Fibroblast of skin of abdomen (primary cell): ENCODE results near the gene ADAMTS17. TPM values are rescaled to one million over a fixed set of nuclear protein-coding genes. Genes with fewer than 3 reads are reported as not detected.

ENCODE experiments used
- DNase-seq: peaks from one replicate; pipeline ENCODE4 v3.0.0-alpha.2; 2013
- polyA plus RNA-seq, 2 experiments: library from polyadenylated mRNA; unstranded; fragments of 120-200 nt; gene quantifications; one replicate each; pipeline ENCODE4 v1.2.1, GENCODE V29; 2013; ENCODE audit not compliant: insufficient read length in 2 of 2

The ADAMTS17 gene, protein sequence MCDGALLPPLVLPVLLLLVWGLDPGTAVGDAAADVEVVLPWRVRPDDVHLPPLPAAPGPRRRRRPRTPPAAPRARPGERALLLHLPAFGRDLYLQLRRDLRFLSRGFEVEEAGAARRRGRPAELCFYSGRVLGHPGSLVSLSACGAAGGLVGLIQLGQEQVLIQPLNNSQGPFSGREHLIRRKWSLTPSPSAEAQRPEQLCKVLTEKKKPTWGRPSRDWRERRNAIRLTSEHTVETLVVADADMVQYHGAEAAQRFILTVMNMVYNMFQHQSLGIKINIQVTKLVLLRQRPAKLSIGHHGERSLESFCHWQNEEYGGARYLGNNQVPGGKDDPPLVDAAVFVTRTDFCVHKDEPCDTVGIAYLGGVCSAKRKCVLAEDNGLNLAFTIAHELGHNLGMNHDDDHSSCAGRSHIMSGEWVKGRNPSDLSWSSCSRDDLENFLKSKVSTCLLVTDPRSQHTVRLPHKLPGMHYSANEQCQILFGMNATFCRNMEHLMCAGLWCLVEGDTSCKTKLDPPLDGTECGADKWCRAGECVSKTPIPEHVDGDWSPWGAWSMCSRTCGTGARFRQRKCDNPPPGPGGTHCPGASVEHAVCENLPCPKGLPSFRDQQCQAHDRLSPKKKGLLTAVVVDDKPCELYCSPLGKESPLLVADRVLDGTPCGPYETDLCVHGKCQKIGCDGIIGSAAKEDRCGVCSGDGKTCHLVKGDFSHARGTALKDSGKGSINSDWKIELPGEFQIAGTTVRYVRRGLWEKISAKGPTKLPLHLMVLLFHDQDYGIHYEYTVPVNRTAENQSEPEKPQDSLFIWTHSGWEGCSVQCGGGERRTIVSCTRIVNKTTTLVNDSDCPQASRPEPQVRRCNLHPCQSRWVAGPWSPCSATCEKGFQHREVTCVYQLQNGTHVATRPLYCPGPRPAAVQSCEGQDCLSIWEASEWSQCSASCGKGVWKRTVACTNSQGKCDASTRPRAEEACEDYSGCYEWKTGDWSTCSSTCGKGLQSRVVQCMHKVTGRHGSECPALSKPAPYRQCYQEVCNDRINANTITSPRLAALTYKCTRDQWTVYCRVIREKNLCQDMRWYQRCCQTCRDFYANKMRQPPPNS
- 0.17 TPM for polyA plus RNA-seq (2013, experiment 1 of 2; ENCODE audit: insufficient read length)
- polyA plus RNA-seq (2013, experiment 2 of 2; ENCODE audit: insufficient read length), result 0.29 TPM

DNA sequence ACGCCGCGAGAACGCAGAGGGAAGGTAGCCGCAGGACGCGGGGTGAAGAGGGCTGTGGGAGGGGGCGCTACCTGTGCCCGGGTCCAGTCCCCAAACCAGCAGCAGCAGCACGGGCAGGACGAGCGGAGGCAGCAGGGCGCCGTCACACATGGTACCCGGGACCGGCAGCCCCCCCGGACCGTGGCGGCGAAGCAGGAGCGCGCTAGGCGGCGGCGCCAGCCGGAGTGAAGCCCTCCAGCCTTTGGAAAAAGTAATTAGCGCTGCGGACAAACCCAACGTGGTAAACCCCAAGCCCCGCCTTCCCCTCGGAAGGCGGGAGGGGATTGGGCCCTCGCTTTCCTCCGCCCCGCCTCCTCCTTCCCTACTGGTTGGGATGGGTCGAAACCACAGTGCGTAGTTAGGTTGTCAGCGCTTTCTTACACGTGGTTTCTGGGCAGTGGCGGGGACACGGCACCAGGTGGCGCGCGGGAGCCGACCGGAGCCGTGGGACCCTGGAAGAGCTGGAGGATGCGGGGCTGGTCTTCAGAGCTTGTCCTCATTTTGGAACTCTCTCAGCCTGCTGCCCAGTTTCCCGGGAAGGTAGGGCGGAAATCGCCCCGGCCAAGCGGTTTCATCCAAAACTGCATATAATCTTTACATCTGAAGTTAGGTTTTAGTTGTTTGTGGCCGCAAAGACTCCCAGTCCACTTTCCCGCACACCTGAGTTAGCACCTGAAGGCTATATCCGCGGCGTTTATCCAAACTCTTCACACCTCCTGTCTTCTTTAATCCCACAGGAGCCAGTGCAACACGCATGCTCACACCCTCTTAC lies at the start of gene ADAMTS17:
ADAMTS17 (minus strand) TSS at position 226 of the 811 bp plus-strand sequence; CDS start at position 150, 76 bp downstream.
- DNase-seq, result peak; percentile 89

- no peak for DNase-seq
Observed at GRCh38 chr15:100385300-100386050, 43.7 kb upstream of the ADAMTS17 start.

DNA sequence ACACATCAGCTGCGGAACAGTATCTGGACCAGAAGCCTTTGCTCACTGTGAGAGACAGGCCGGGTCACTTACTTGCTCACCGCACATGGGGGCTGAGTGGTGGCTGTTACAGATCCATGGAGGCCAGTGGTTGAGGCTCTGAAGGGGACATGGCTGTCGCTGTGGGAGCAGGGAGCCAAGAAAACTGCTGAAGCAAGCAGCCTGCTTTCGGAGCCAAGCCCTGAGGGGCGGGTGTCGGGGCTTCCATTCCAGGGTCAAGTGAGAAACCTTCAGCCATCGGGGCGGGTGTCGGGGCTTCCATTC lies 42.3 kb upstream of the ADAMTS17 start:
- no peak for DNase-seq

DNA sequence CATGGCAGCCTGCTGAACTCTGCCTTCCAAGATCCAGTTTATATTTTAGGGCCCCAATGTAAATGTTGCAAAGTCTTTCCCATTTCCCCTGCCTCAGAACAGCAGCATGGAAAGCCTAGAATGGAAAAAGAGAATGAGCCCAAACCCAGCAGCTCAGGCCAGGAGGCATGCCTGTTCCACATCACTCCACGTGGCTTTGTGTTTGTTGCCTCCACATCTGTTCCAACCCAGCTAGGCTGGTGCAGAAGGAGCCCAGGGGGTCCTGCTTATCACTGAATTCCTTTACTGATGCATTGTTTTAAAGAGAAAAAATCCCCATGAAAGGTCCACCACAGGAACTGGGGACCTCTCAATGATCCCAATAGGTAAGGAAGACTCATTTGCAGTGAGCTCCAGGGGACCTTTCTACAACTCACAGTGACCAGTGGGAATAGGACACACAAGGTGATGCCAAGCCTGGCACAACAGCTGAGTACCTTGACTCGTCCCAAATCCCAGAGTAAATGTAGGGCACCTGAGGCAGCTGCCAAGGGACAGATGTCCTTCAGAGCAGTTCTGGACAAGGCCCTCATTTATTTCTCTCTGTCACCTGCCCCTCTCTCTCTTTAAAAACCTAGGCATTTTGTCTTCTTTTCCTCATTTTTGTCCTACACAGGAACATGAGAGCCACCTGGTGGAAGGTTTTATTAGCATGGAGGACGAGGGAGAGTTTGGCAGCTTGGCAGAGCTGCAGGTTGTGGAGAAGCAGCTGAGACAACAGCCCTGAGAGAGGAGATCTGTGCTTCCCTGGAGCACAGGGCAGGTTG lies 41.7 kb upstream of the ADAMTS17 start:
- DNase-seq, result no peak

DNA sequence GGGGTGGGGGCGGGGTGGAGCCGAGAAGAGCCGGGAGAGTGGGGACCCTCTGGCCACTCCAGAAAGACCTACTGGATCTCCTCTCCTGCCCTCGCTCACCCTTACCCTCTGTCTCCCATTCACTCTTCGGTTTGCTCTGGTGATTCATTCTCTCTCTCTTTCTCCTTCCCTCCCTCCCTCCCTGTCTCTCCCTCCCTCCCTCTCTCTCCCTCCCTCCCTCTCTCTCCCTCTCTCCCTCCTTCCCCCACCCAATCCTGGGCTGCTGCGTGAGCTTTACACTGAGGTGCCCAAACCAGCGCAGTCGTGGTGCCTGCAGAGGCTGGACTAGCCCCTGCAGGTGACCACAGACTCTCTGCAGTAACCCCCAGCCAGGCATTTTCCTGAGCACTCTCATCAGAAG lies 32.2 kb upstream of the ADAMTS17 start:
- DNase-seq, result no peak

GRCh38 chr15:100373120-100373896 lies 31.5 kb upstream of the ADAMTS17 start:
- no peak for DNase-seq

DNA sequence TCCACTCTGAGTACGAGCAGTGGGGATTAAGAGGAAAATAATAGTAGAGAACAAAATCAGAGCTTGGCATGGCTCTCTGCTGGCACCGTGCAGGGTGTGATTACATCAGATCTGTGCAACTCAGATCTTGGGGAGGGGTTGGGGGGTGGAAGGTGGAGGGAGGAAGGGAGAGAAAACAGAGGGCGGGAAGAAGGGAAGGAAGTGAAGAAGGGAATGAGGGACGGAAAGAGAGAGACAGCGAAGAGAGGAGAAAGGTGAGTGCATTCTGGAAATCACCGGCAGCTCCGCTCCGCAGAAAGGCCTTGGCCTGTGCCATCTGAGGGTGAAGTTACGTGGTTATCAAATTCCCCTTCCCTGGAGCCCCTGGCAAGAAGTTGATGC lies 31.0 kb upstream of the ADAMTS17 start:
- no peak for DNase-seq

DNA sequence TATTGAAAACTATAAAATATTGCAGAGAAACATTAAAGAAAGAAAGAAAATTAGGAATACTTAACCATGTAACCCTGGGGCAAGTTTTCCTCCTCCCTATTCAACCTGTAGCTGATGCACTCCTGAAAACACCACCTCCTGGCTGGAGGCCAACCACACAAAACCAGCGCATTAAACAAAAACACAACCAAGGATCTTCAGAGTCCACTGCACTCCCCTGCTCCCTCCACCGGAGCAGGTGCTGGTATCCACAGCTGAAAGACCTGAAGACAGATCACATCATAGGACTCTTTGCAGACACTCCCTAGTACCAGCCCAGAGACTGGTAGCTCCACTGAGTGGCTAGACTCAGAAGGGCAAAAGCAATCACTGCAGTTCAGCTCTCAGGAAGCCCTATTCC lies 13.6 kb upstream of the ADAMTS17 start:
- no peak for DNase-seq

DNA sequence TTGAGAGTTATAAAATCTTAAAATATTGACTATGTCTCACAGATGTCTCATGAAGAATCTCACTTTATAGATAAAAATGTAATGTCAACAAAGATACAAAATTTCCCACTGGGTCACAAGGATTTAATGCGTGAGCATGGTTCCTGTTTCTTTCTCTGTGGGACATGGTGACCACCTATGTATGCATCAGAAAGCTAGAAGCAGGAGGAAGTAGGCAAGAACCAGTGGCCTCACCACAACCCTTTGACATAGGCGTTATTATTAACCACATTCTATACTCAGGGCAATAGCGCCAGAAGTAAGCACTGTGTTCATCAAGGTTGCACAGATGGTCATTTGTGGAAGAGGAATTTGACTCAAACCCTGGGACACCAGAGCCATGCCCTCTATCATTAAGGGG lies 11.7 kb upstream of the ADAMTS17 start:
- no peak for DNase-seq

DNA sequence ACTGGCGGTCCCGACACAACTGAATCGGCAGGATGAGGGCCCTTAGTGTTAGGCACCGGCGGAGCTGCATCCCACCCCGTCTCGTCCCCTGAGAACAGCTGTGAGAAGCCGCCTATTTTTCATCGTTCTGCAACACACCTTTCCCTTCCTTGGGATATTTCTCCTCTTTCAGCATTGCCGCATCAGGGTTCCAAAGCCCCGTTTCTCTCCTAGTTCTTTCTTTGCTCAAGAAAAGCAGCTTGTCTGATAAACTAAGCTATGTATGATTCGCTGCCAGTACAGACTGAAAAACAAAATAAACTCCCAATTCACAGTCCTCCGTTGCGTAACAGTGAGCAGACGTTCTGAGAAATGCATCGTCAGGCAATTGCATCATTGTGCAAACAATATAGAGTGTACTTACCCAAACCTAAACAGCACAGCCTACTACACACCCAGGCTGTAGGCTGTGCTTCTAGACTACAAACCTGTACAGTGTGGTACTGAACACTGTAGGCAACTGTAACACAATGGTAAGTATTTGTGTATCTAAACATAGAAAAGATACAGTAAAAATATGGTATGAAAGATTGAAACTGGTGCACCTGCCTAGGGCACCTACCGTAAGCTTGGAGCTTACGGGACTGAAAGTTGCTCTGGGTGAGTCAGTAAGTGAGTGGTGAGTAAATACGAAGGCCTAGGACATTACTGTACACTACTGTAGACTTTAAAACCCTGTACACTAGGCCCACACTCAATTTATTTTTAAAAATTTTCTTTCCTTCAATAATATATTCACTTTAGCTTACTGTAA lies 8.9 kb upstream of the ADAMTS17 start:
- DNase-seq, result peak; percentile 57

- DNase-seq, result peak; percentile 79
Observed at GRCh38 chr15:100349696-100350433, 8.1 kb upstream of the ADAMTS17 start.

DNA sequence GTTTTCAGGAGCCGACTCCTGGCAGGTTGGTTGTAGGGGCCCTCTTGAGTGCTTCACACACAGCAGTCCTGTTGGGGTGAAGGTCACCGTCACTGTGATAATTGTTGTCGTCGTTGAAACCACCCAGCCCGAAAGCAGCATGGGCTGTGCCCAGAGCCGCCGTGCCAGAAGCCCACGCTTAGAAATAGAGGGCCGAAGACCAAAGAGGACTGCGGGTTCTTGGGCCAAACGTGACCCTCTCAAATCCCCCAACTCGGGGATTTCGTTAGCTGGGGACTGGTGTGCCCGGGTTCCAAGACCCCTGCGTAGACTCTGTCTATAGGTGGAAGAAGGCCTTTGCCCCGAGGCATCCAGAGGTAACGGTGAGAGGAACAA lies 7.5 kb upstream of the ADAMTS17 start:
- no peak for DNase-seq

GRCh38 chr15:100348578-100348977 lies 6.8 kb upstream of the ADAMTS17 start:
- no peak for DNase-seq

- DNase-seq, result no peak
Observed at GRCh38 chr15:100346866-100347512, 5.2 kb upstream of the ADAMTS17 start.

DNA sequence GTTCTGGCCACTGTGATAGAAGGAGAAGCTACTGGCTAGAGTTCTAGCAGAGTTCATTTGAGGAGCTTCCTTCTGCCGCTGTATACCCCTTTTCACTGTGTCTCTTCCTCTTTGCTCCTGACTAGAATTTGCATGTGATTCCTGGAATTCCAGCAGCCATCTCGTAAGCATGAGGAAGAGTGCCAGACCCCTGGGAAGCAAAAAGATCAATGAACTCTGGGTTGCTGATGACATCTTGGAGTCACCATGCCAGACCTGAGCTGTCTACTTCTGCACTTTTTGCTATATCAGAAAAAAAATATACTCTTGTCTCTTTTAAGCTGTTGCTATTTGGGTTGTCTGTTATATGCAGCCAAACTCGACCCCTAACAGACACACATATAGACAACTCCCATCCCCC lies 3.7 kb upstream of the ADAMTS17 start:
- no peak for DNase-seq

DNA sequence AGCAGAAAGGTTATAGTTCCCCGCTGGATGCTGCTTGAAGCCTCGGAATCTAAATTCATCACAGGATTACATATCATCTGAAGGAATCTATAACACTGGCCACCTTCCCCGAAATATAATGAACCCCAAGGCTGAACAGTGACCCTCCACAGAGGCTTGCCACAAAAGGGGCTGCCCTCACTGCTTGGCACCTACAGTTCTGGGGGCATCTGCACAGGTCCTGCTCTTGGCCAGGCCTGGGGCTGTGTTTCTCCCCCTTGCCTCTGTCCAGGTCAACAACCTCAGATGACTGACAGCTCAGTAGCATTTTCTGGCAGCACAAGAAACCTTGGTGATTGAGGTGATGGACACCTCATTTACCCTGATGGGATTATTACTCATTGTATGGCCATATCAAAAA lies 1.5 kb upstream of the ADAMTS17 start:
- DNase-seq, result no peak

- no peak for DNase-seq
Observed at GRCh38 chr15:100341239-100341749, 481 bp downstream of the ADAMTS17 start.
